Measurements from ENCODE around the gene UPK1B. TPM values are rescaled to one million over a fixed set of nuclear protein-coding genes. Genes with fewer than 3 reads are reported as not detected.
"Not testable (repeated sequence)": the region's sequence is repeated elsewhere in the genome, so short reads cannot be mapped to it uniquely, and the experiment has no call there.

The UPK1B gene
- total RNA-seq, 1 donor from 2014 or later: not detected

DNA sequence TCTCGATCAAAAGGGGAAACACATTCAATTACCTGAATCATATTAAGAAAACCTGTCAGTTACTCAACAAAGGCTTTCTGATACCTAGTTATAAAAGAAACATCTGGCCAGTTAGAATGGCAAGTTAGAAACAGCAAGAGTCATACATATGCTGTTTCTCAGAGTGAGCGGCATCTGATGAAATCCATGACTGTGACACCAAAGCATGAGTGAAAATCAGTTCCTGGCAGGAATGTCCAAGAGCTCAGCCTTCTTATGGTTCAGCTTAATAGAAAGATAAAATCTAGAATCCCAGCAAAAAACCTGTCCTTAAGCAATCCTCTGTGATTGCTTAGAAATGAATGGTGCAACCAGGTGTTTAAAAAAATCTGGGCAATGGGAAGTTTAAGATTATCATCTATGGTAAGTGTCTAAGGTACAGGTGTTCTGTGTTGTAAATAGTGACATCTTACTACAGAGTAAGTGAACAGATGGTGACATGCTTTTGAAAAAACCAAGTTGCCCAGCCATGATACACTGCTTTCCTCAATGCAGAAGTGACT is 48.5 kb downstream of the UPK1B start:
- DNase-seq (ENCODE audit: low read depth in 2 of 2): no peak

DNA sequence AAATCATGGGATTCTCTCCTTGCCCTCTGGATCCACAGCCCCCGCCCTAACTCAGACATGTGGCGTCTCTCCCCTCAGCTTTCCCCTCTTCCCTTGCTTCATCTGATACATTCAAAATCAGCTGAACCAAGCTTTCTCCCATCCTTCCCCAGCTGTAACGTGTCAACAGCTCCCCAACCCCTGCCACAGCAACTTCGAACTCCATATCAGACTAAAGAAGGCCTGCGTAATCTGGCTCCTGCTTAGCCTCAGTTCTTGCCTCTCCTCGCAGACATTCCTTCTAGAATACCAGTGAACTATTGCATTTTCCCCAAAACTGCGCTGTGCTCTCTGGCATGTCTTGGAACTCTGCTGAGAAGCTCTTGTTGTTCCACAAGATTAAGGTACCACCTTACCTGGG is 49.0 kb downstream of the UPK1B start:
- no peak for DNase-seq (ENCODE audit: low read depth in 2 of 2)

DNA sequence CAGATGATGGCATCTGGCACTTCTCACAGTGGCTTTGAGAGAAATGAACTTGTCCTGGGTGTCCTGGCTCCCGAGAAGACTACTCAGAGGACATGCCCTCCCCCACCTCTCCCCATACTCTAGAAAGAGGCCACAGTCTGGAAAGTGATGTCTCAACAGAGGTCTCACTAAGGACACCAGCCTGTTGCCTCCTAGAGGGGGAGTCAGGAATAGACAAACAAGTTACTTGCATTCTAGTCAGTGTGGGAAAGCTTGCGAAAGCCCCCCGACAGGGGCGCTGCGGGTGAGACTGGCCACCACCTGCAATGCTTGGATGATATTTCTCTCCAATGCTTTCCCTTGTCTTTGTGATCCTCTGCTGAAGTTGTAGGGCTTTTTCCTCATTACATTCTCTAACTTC is 50.1 kb downstream of the UPK1B start:
- no peak for DNase-seq (ENCODE audit: low read depth in 2 of 2)

DNA sequence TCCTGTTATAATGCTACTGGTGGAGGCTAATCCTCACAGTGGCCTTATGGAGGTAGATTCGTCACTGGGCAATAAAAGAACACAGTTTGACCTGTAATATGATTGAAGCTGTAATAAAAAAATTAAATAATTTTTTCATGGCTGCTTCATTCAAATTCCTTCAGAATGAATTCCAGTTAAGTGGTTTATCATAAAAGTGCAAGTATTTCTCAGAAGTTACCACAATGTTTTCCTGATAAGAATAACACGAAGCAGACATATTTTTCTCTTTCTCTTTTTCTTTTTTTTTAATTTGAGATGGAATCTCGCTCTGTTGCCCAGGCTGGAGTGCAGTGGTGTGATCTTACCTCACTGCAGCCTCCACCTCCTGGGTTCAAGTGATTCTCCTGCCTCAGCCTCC is 51.7 kb downstream of the UPK1B start:
- no peak for DNase-seq (ENCODE audit: low read depth in 2 of 2)

DNA sequence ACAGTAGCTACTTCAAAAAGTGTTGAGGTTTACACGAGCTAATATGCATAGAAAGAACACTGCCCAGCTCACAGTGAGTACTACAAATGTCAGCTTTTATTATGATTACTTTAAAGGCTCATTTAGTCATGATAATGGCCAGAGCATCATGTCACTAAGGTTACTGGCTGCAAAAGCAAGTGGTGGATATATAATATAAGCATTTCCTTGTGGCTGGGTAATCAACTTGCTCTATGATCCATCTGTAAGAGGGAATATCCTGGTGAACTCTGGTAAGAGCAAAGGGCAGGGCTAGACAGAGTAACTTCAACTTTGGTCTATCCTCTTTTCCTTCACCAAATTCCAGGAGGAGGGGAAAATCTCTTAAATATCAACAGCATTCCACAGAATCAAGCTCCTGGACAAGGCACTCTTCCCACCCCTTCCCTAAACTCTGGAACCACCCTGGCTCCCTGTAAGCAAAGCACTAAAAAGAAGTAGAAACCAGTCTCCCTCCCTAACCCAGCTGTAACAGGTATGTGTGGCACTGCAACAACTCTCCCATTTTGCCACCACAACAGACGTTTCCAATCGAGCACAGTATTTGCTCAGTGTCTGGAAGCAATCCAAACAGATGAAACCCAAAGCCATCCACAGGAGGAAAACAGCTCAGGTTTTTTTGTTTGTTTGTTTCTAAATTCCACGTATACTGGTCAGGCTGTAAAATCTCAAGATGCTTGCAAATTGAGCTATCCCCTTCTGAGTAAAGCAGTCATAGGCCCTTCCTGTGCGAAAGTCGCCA is 53.9 kb downstream of the UPK1B start:
- DNase-seq (ENCODE audit: low read depth in 2 of 2): no peak

DNA sequence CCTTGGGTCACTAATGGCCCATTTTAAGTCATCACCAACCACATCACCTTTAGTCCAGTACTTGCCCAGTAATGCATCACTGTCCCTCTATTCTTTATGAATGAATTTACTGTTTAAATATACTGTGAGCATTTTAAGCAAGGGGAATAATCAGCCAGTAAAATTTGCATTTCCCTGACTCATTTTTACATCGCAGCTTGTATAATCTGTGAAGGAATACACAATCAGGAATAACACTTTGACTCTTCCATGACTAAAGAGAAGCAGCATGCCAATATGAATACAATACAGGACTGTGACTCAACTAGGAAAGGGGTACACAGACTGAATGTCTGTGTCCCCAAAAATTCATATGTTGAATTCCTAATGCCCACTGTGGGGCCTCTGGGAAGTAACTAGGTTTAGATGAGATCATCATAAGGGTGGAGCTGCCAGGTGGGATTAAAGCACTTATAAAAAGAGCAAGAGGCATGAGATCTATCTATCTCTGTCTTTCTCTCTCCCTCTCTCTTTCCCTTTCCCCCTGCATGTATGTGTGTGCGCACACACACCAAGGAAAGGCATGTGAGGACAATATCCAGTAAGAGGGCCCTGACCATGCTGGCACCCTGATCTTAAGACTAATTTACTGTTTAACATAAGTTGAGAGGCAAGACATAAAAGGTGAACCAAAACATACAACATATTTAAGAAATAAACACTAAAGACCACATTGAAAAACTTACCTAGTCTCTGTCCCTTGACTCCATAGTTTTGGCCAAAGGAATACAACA is 55.2 kb downstream of the UPK1B start:
- no peak for DNase-seq (ENCODE audit: low read depth in 2 of 2)

DNA sequence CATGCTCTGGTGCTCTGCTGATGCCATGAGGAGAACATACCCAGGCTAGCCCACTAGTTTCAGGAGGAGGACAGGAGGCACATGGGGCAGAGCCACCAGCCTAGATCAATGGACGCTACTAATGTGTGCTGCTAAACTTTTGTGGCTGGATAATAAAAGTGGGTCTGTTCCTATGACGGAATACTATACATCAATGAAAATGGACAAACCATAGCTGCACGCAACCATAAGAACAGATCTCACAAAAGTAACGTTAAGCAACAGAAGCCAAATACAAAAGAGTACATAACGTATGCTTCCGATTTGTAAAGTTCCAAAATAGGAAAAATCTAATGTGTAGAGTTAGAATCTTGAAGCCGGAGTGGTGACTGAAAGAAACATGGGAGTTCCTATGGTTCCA is 55.8 kb downstream of the UPK1B start:
- DNase-seq (ENCODE audit: low read depth in 2 of 2): no peak

DNA sequence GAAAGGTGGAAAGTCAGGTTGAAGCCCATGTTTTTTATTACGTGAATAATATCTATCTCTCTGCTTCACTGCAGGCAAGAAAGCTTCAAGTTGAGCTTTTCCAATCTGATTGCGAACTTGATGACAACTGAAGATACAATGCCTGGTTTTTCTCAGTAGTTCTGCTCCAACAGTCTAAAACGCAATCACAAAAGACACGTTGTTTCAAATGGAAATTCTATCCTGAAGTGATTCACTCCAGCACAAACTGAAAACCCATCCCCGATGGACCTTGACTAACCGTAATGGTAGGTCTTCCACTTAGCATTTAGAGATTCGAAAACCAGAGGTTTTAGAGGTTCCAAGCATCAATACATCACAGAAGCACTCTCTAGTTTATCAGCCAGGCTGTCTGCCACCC is 56.7 kb downstream of the UPK1B start:
- DNase-seq (ENCODE audit: low read depth in 2 of 2): no peak

DNA sequence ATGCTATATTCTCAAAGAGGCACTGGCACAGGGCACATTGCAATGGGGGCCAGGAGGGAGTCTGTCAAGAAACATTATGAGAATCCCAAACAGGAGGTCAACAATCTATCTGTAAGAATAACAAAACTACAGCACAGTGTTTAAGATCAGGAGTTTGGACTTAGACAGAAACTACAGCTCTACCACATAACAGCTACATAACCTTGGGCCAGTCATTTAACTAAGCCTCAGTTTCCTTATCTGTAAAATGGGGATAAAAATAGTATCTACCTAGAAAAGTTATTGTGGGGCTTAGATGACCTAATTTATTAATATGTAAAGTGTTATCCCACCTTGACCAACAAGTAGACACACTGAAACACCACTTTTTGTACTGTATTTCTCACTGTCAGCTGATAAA is 57.3 kb downstream of the UPK1B start:
- no peak for DNase-seq (ENCODE audit: low read depth in 2 of 2)

DNA sequence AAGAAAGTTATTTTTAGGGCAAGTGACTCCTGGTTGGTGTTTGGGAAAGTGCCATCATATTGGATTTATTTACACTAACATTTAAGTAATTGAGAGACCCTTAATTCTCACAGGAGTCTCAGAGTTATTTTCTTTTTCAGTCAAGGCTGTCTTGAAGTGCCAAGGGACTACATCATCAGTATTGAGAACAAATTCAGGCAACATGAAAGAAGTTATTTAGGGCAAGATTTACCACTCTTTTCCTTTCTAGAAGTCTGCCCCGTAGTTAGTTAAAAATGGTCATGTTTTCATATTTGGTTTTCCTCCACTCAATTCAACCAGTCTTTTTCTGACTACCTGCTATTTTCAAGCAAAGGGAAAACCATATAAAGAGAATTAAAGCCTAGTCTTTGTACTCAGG is 61.2 kb downstream of the UPK1B start:
- no peak for DNase-seq (ENCODE audit: low read depth in 2 of 2)

DNA sequence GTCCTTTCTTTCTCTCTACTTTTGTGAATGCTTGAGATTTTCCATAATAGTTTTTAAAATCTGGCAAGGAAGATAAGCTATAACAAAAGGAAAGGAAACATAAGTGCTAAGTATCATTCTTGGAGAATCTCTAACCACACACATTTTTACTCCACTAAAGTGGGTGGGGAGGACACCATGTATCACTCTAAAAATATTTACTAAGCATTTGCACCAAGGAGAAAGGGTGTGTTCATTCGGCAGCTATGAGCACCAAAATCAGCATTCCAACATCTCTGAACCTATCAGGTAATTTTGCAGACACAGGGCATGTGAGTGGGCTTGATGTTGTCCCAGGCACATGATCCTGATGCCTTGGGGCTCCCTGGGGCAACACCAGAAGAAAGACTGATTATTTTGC is 61.8 kb downstream of the UPK1B start:
- DNase-seq (ENCODE audit: low read depth in 2 of 2): no peak

DNA sequence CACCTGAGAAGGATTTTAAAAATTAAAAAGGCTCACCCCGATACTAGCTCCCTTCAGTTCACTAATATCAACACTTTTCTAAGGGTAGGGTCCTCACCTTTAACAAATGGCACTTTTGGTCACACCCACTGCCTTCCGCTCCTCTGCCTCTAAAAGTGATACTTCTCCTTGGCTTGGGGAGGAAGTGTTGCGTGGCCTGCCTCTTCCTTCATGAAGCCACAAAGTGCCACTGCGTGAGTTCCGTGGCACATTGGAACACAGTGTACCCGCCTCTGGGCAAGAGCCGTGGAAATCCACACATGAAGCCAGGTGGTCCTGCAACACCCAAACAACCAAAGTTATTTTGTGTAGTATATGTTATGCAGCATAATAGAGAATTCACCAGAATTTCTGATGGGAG is 63.4 kb downstream of the UPK1B start:
- no peak for DNase-seq (ENCODE audit: low read depth in 2 of 2)

DNA sequence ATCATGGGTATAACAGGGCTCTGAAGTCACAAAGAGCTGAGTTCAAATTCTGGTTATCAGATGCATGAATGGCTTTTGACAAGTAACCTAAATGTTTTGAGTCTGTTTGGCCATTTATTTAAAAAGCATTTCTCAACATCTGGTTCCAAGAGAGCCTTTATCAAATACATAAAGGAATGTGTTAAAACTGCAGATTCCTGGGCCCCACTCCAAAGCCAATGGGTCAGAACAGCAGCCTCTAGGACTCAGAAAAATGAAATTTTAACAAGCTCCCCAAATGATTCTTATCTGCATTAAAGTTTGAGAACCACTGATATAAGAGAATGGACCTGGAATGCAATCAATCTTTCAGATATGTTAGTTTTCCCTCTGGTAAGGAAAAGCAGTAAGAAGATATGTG is 63.9 kb downstream of the UPK1B start:
- no peak for DNase-seq (ENCODE audit: low read depth in 2 of 2)

DNA sequence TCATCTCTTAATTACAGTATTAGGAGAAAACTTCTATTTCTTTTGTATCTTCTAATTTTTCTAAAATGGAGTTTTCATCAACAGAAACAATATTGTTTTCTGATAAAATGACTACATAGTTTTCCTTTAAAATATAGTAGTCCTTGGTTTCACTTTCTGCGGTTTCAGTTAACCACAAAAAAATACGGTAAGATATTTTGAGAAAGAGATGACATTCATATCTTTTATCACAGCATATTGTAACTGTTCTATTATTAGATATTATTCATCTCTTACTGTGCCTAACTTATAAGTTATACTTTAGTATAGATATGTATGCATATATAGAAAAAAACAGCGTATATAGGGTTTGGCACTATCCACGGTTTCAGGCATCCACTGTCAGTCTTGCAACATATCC is 65.0 kb downstream of the UPK1B start:
- no peak for DNase-seq (ENCODE audit: low read depth in 2 of 2)

DNA sequence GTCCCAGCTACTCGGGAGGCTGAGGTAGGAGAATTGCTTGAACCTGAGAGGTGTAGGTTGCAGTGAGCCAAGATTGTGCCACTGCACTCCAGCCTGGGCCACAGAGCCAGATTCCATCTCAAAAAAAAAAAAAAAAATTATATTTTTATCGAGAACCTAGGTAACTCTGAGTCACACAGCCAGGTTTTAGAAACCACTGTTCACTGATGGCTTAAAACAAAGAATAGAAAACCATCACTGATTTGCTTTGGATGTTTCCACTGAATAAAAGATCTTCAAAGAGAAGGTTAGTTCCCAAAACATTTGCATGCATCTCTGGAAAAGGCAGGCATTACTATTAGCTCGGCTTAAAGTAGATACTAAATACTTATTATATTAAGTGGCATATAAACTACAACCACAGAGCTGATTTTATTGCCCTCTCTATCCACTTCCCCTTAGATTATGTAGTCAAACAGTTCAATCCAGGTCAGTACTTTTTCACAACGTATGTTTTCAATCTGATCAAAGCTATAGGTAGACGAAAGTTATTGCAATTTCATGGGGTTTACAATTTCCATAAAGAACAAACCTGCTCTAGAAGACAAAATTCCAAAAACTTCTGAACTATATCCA is 65.9 kb downstream of the UPK1B start:
- no peak for DNase-seq (ENCODE audit: low read depth in 2 of 2)

DNA sequence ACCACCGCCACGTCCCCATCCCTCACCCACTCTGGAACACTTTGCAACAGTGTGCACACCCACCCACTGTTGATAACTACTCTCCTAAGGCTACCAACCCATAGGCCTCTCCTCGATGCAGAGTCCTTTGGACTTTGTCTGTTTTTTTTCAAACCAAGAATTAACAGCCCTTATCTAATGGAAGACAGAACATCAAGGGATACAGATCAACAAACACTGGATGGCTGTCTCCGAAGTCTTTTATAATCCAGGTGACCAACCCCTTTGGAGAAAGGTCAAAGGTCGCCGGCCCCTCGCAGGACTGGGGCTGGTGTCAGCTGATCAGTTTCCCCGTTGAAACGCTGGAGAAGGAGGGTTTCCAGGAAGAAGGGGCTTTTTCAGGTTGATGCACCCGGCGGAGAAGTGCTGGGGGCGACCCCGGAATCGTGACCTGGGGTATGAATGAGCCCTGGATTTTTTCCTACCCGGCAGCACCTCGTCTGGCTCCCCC is 66.7 kb downstream of the UPK1B start:
- DNase-seq (ENCODE audit: low read depth in 2 of 2): no peak

DNA sequence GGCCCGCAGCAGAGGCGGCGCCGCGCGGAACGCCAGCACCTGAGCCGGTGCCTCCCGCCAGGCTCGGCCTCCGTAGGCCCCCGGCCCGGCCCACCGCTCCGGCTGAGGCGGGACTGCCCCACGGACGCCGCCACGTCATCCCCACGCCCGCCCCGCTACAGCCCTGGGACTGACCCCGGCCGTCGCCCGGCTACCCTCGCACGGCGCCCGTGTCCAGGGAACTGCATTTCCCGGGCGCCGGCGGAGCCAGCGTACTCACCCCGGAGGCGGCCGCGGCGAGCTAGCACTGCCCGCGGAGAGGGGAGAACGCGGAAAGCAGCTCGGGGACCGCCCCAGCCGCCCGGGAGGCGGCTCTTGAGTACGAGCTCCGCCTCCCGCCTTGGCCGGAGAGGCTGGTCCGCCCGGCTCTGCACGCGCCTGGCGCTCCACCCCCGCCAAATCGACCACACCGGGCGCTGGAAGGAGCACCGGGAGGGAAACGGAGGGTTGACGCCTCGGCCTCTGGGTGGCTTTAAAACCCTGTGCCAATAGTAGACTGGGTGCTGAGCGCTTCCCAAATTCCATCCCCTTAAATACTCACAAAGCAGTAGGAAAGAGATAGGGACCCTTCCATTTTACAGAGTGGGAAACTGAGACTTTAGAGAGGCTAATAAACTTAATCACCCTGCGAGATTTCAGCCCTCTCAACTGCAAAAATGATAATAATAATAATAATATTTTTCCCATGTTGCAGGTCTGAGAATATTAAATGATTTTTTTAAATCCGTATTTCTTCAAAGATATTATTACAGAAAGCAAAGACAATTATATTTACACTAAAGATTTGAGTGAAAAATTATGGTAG is 67.4 kb downstream of the UPK1B start, which contains the start of gene B4GALT4:
TSS of gene B4GALT4 (minus strand) at position 288 of the 844 bp plus-strand sequence. CDS start 10,779 bp downstream, outside the sequence.
- DNase-seq (ENCODE audit: low read depth in 2 of 2): peak; percentile 85

DNA sequence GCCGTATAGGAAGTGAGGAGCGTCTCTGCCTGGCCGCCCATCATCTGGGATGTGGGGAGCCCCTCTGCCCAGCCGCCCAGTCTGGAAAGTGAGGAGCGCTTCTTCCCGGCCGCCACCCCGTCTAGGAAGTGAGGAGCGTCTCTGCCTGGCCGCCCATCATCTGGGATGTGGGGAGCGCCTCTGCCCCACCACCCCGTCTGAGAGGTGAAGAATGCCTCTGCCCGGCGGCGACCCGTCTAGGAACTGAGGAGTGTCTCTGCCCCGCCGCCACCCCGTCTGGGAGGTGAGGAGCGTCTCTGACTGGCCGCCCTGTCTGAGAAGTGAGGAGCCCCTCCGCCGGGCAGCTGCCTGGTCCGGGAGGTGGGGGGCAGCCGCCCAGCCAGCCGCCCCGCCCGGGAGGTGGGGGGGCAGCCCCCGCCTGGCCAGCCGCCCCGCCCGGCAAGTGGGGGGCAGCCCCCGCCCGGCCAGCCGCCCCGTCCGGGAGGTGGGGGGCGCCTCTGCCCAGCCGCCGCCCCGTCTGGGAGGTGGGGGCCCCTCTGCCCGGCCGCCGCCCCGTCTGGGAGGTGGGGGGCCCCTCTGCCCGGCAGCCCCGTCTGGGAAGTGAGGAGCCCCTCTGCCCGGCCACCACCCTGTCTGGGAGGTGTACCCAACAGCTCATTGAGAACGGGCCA is 69.1 kb downstream of the UPK1B start:
- not testable (repeated sequence) for DNase-seq (ENCODE audit: low read depth in 2 of 2)

DNA sequence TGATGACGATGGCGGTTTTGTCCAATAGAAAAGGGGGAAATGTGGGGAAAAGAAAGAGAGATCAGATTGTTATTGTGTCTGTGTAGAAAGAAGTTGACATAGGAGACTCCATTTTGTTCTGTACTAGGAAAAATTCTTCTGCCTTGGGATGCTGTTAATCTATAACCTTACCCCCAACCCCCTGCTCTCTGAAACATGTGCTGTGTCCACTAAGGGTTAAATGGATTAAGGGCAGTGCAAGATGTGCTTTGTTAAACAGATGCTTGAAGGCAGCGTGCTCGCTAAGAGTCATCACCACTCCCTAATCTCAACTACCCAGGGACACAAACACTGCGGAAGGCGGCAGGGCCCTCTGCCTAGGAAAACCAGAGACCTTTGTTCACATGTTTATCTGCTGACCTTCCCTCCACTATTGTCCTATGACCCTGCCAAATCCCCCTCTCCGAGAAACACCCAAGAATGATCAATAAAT is 69.7 kb downstream of the UPK1B start:
- DNase-seq (ENCODE audit: low read depth in 2 of 2): not testable (repeated sequence)

DNA sequence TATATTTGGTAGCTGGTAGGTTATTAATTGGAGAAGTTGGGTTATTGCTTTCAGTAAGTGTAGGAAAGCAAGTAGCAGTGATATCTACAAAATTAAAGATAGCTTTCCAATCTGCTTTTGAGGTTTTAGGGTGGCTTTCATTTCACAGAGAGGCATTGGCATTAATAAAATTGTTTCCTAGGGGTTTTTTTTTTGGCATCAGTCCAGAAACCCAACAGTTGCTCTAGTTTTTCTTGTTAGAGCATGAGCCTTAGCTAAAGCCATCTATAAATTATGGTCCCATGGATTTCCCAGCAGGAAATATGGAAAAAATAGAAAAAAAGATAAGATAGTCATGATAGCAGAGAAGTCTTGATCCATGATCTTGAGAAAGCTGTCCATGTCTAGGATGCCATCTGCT is 70.3 kb downstream of the UPK1B start:
- no peak for DNase-seq (ENCODE audit: low read depth in 2 of 2)

All from lung microvascular endothelial cell (primary cell).